OCI-LY1 (cell line): ENCODE measurements around the gene CD83.

Experiments
- EZH2 ChIP-seq: fragments of 200-600 bp; sonication (generic), shearing (Covaris generic); IDR thresholded peaks from 2 replicates; pipeline ENCODE4 v1.8.0; 2017; ENCODE audit warnings: borderline replicate concordance, mixed run types, mild to moderate bottlenecking, antibody characterized with exemption, low read length, moderate library complexity, mixed read lengths
- TF ChIP-seq, protein P1 (sequence below): fragments of 200-600 bp; sonication (generic), shearing (Covaris generic); IDR thresholded peaks from 2 replicates; pipeline ENCODE4 v1.5.1; 2017; ENCODE audit warnings: mild to moderate bottlenecking, antibody characterized with exemption, low read length, moderate library complexity, mixed read lengths

DNA sequence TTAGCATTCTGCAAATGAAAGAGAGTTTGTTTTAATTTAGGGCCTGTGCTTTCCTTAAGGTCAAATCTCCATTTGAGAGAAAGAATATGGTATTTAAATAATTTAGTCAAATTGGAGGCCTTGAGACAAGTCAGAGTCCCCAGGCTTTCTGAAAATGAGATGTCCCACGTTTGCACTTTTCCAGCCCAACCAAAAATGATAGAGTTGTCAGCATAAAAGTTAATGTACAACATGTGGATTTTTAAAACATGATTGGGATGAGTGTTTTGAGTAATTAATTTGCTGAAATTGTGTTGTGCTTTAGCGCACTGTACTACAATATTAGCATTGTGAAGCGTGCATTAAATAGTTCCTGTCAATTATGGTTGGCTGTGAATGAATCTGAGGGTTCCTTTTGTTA is 10.0 kb downstream of the CD83 start:
- TF ChIP-seq EZH2: no peak
- TF ChIP-seq, protein P1, sequence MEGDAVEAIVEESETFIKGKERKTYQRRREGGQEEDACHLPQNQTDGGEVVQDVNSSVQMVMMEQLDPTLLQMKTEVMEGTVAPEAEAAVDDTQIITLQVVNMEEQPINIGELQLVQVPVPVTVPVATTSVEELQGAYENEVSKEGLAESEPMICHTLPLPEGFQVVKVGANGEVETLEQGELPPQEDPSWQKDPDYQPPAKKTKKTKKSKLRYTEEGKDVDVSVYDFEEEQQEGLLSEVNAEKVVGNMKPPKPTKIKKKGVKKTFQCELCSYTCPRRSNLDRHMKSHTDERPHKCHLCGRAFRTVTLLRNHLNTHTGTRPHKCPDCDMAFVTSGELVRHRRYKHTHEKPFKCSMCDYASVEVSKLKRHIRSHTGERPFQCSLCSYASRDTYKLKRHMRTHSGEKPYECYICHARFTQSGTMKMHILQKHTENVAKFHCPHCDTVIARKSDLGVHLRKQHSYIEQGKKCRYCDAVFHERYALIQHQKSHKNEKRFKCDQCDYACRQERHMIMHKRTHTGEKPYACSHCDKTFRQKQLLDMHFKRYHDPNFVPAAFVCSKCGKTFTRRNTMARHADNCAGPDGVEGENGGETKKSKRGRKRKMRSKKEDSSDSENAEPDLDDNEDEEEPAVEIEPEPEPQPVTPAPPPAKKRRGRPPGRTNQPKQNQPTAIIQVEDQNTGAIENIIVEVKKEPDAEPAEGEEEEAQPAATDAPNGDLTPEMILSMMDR: no peak
